Stimulated activated CD4-positive, alpha-beta T cell treated with anti-CD3 and anti-CD28 coated beads, Interleukin-15, amount 100 ng/mL, for 24 hours (primary cell): ENCODE measurements around the gene SPARC.
A peak's percentile ranks its signal among the peaks of the same experiment; 100 is the strongest.

ENCODE experiments used
- DNase-seq: peaks from one replicate; pipeline ENCODE4 v3.0.0-alpha.2; 2020

SPARC gene

GRCh38 chr5:151618907-151619306, 67.8 kb downstream of the SPARC start:
- no peak for DNase-seq

GRCh38 chr5:151617841-151618710, 68.6 kb downstream of the SPARC start:
- DNase-seq: no peak

GRCh38 chr5:151617383-151617840, 69.3 kb downstream of the SPARC start:
- no peak for DNase-seq

DNA sequence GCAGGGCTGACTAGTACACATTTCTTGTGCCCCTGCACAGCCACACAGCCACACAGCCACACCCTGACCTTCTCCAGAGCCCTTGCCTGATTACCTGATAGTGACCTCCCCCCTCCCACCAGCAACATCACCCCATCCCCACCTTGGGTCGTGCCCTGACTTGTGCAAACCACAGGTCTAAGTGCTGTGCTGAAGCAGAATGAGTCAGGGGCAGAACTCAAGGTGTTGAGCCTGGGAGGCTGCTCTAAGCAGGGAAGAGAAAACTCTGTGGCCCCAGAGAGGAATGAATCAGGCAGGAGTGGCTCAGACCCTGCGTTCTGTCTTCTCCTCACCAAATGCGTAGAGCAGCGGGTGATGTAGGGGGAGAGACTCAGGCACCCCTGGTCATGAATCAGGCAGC, 71.3 kb downstream of the SPARC start:
- DNase-seq: peak; percentile 42

GRCh38 chr5:151614565-151614964, 72.2 kb downstream of the SPARC start:
- no peak for DNase-seq

- peak; percentile 69 for DNase-seq
Measured at GRCh38 chr5:151612689-151613427, 73.9 kb downstream of the SPARC start.

- DNase-seq: no peak
Measured at GRCh38 chr5:151611127-151611775, 75.5 kb downstream of the SPARC start.
